ENCODE results near the gene MYO1D. TPM values are rescaled to one million over a fixed set of nuclear protein-coding genes. Genes with fewer than 3 reads are reported as not detected.

MYO1D gene
- total and polyA plus RNA-seq, 2 of the 13 experiments (the other 11 are each of a cell fraction or from before 2014, with no cell fraction given): 13.2 to 17.3 TPM

DNA sequence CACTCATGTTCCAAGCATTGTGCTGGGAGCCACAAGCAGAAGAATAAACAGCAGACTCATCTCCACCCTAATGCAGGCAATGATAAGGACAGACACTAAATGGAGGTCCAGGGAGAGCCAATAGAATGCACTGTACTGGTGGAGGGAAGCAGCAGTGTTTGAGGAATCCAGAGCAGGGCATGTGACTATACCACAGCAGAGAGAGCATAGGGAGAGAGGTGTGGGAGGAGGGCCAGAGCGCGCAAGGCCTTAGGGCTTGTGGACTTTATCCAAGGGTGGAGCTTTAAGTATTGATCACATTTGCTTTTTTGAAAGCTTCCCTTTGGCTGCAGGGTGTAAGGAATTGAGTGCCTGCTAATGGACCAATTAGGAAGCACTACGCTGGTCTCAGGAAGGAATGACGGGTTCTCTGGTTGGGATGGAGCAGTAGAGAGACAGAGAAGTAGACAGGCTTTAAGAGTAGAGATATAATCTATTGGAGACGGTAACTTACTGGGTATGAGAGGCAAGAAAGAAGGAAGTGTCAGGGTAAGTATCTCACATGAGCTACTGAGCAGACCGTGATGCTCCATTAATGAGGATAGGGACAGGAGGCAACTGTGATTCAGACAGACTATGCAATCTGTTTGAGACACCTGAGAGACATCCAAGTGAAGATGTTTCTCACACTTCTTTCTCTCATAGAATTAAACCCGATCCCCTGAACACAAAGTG, 82.2 kb downstream of the MYO1D start (continued):
- TF ChIP-seq, protein P1, sequence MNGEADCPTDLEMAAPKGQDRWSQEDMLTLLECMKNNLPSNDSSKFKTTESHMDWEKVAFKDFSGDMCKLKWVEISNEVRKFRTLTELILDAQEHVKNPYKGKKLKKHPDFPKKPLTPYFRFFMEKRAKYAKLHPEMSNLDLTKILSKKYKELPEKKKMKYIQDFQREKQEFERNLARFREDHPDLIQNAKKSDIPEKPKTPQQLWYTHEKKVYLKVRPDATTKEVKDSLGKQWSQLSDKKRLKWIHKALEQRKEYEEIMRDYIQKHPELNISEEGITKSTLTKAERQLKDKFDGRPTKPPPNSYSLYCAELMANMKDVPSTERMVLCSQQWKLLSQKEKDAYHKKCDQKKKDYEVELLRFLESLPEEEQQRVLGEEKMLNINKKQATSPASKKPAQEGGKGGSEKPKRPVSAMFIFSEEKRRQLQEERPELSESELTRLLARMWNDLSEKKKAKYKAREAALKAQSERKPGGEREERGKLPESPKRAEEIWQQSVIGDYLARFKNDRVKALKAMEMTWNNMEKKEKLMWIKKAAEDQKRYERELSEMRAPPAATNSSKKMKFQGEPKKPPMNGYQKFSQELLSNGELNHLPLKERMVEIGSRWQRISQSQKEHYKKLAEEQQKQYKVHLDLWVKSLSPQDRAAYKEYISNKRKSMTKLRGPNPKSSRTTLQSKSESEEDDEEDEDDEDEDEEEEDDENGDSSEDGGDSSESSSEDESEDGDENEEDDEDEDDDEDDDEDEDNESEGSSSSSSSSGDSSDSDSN (CRISPR knock-in tag; IDR thresholded peaks at IDR 0.05): no peak
- TF ChIP-seq, protein P2, sequence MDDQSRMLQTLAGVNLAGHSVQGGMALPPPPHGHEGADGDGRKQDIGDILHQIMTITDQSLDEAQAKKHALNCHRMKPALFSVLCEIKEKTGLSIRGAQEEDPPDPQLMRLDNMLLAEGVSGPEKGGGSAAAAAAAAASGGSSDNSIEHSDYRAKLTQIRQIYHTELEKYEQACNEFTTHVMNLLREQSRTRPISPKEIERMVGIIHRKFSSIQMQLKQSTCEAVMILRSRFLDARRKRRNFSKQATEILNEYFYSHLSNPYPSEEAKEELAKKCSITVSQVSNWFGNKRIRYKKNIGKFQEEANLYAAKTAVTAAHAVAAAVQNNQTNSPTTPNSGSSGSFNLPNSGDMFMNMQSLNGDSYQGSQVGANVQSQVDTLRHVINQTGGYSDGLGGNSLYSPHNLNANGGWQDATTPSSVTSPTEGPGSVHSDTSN (CRISPR knock-in tag; IDR thresholded peaks at IDR 0.05; ENCODE audit: borderline replicate concordance): no peak
- TF ChIP-seq GATAD2A (CRISPR knock-in tag; IDR thresholded peaks at IDR 0.05) (peak; percentile 84), KDM6A (CRISPR knock-in tag; IDR thresholded peaks at IDR 0.05; ENCODE audit: low read depth) (0 out of 2 replicates have a peak, but pooled peaks have one; percentile 29), RNF2 (conservative IDR thresholded peaks at IDR 0.05; ENCODE audit: low read depth) (peak; percentile 62; the same call in 1 of the 2 replicates), FOXK1 (CRISPR knock-in tag; IDR thresholded peaks at IDR 0.05; ENCODE audit: borderline replicate concordance, low read depth) (peak; percentile 17; the same call in 1 of the 2 replicates), SRY (CRISPR knock-in tag; IDR thresholded peaks at IDR 0.05) (no peak), ZC3H13 (CRISPR knock-in tag; IDR thresholded peaks at IDR 0.05) (no peak), FOXO1 (CRISPR knock-in tag; IDR thresholded peaks at IDR 0.05) (0 out of 2 replicates have a peak, but pooled peaks have one; percentile 10), PHF21A (CRISPR knock-in tag; IDR thresholded peaks at IDR 0.05) (peak; percentile 72; the same call in 1 of the 2 replicates), DMAP1 (CRISPR knock-in tag; IDR thresholded peaks at IDR 0.05) (peak; percentile 54; the same call in 1 of the 2 replicates)
- TF ChIP-seq, protein P3, sequence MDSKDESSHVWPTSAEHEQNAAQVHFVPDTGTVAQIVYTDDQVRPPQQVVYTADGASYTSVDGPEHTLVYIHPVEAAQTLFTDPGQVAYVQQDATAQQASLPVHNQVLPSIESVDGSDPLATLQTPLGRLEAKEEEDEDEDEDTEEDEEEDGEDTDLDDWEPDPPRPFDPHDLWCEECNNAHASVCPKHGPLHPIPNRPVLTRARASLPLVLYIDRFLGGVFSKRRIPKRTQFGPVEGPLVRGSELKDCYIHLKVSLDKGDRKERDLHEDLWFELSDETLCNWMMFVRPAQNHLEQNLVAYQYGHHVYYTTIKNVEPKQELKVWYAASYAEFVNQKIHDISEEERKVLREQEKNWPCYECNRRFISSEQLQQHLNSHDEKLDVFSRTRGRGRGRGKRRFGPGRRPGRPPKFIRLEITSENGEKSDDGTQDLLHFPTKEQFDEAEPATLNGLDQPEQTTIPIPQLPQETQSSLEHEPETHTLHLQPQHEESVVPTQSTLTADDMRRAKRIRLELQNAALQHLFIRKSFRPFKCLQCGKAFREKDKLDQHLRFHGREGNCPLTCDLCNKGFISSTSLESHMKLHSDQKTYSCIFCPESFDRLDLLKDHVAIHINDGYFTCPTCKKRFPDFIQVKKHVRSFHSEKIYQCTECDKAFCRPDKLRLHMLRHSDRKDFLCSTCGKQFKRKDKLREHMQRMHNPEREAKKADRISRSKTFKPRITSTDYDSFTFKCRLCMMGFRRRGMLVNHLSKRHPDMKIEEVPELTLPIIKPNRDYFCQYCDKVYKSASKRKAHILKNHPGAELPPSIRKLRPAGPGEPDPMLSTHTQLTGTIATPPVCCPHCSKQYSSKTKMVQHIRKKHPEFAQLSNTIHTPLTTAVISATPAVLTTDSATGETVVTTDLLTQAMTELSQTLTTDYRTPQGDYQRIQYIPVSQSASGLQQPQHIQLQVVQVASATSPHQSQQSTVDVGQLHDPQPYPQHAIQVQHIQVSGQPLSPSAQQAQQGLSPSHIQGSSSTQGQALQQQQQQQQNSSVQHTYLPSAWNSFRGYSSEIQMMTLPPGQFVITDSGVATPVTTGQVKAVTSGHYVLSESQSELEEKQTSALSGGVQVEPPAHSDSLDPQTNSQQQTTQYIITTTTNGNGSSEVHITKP (CRISPR knock-in tag; IDR thresholded peaks at IDR 0.05; ENCODE audit: low read depth): peak; percentile 88
- TF ChIP-seq, protein P4, sequence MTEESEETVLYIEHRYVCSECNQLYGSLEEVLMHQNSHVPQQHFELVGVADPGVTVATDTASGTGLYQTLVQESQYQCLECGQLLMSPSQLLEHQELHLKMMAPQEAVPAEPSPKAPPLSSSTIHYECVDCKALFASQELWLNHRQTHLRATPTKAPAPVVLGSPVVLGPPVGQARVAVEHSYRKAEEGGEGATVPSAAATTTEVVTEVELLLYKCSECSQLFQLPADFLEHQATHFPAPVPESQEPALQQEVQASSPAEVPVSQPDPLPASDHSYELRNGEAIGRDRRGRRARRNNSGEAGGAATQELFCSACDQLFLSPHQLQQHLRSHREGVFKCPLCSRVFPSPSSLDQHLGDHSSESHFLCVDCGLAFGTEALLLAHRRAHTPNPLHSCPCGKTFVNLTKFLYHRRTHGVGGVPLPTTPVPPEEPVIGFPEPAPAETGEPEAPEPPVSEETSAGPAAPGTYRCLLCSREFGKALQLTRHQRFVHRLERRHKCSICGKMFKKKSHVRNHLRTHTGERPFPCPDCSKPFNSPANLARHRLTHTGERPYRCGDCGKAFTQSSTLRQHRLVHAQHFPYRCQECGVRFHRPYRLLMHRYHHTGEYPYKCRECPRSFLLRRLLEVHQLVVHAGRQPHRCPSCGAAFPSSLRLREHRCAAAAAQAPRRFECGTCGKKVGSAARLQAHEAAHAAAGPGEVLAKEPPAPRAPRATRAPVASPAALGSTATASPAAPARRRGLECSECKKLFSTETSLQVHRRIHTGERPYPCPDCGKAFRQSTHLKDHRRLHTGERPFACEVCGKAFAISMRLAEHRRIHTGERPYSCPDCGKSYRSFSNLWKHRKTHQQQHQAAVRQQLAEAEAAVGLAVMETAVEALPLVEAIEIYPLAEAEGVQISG (CRISPR knock-in tag; IDR thresholded peaks at IDR 0.05): peak; percentile 66
- TF ChIP-seq, protein P5, sequence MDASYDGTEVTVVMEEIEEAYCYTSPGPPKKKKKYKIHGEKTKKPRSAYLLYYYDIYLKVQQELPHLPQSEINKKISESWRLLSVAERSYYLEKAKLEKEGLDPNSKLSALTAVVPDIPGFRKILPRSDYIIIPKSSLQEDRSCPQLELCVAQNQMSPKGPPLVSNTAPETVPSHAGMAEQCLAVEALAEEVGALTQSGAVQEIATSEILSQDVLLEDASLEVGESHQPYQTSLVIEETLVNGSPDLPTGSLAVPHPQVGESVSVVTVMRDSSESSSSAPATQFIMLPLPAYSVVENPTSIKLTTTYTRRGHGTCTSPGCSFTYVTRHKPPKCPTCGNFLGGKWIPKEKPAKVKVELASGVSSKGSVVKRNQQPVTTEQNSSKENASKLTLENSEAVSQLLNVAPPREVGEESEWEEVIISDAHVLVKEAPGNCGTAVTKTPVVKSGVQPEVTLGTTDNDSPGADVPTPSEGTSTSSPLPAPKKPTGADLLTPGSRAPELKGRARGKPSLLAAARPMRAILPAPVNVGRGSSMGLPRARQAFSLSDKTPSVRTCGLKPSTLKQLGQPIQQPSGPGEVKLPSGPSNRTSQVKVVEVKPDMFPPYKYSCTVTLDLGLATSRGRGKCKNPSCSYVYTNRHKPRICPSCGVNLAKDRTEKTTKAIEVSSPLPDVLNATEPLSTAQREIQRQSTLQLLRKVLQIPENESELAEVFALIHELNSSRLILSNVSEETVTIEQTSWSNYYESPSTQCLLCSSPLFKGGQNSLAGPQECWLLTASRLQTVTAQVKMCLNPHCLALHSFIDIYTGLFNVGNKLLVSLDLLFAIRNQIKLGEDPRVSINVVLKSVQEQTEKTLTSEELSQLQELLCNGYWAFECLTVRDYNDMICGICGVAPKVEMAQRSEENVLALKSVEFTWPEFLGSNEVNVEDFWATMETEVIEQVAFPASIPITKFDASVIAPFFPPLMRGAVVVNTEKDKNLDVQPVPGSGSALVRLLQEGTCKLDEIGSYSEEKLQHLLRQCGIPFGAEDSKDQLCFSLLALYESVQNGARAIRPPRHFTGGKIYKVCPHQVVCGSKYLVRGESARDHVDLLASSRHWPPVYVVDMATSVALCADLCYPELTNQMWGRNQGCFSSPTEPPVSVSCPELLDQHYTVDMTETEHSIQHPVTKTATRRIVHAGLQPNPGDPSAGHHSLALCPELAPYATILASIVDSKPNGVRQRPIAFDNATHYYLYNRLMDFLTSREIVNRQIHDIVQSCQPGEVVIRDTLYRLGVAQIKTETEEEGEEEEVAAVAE (CRISPR knock-in tag; IDR thresholded peaks at IDR 0.05; ENCODE audit: borderline replicate concordance): peak; percentile 96

Data from HepG2 (cell line).